Panc1 (cell line): ENCODE measurements around the gene PRSS3.
A peak's percentile ranks its signal among the peaks of the same experiment; 100 is the strongest.

Experiments
- POLR2AphosphoS5 ChIP-seq: IDR thresholded peaks from 2 replicates; pipeline ENCODE4 v1.6.1; 2012; ENCODE audit warnings: mild to moderate bottlenecking, low read depth, low read length, moderate library complexity
- SIN3A ChIP-seq: IDR thresholded peaks from 2 replicates; pipeline ENCODE4 v1.6.1; 2012; ENCODE audit warnings: low read depth, mild to moderate bottlenecking, low read length, moderate library complexity, borderline replicate concordance; ENCODE audit not compliant: insufficient read depth
- TF ChIP-seq, protein P1 (sequence below): fragments of 450-650 bp; IDR thresholded peaks from 2 replicates; pipeline ENCODE4 v1.5.1; 2017; ENCODE audit warnings: mild to moderate bottlenecking
- TF ChIP-seq, protein P2 (sequence below), 2 experiments: IDR thresholded peaks; 2 replicates each; pipeline ENCODE4 v1.6.1; 2011 to 2012; ENCODE audit warnings: low read depth in 2 of 2, control low read depth in 1 of 2, low read length in 1 of 2, mild to moderate bottlenecking in 1 of 2, moderate library complexity in 1 of 2; ENCODE audit not compliant: insufficient read depth in 1 of 2

DNA sequence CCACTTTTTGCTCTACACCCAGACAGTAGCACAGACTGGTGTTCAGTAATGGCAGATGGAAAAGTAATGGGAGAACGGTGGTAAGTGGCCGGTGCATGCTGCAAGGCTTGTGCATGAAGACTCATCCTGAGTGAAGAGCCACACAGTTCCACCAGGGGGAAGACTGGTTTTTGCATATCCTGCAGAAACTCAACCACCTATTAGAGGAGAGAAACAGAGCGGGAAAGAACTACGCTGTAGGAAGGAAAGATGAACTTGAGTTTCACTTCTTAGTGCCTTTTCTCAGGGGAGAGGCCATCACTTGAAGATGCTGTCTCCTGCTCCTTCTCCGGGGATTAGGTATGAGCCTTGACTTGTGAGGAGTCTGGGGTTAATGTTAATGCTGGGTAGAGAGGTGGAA, 9.4 kb upstream of the PRSS3 start:
- TF ChIP-seq, protein P1, sequence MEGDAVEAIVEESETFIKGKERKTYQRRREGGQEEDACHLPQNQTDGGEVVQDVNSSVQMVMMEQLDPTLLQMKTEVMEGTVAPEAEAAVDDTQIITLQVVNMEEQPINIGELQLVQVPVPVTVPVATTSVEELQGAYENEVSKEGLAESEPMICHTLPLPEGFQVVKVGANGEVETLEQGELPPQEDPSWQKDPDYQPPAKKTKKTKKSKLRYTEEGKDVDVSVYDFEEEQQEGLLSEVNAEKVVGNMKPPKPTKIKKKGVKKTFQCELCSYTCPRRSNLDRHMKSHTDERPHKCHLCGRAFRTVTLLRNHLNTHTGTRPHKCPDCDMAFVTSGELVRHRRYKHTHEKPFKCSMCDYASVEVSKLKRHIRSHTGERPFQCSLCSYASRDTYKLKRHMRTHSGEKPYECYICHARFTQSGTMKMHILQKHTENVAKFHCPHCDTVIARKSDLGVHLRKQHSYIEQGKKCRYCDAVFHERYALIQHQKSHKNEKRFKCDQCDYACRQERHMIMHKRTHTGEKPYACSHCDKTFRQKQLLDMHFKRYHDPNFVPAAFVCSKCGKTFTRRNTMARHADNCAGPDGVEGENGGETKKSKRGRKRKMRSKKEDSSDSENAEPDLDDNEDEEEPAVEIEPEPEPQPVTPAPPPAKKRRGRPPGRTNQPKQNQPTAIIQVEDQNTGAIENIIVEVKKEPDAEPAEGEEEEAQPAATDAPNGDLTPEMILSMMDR, result peak; percentile 37
- TF ChIP-seq, protein P2, sequence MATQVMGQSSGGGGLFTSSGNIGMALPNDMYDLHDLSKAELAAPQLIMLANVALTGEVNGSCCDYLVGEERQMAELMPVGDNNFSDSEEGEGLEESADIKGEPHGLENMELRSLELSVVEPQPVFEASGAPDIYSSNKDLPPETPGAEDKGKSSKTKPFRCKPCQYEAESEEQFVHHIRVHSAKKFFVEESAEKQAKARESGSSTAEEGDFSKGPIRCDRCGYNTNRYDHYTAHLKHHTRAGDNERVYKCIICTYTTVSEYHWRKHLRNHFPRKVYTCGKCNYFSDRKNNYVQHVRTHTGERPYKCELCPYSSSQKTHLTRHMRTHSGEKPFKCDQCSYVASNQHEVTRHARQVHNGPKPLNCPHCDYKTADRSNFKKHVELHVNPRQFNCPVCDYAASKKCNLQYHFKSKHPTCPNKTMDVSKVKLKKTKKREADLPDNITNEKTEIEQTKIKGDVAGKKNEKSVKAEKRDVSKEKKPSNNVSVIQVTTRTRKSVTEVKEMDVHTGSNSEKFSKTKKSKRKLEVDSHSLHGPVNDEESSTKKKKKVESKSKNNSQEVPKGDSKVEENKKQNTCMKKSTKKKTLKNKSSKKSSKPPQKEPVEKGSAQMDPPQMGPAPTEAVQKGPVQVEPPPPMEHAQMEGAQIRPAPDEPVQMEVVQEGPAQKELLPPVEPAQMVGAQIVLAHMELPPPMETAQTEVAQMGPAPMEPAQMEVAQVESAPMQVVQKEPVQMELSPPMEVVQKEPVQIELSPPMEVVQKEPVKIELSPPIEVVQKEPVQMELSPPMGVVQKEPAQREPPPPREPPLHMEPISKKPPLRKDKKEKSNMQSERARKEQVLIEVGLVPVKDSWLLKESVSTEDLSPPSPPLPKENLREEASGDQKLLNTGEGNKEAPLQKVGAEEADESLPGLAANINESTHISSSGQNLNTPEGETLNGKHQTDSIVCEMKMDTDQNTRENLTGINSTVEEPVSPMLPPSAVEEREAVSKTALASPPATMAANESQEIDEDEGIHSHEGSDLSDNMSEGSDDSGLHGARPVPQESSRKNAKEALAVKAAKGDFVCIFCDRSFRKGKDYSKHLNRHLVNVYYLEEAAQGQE (IDR thresholded peaks at IDR 0.05; ENCODE audit: insufficient read depth in 1 of 2, low read depth in 2 of 2, low read length in 1 of 2), result no peak
- TF ChIP-seq SIN3A, result no peak
- TF ChIP-seq POLR2AphosphoS5, result no peak
